Colonic mucosa (tissue), 4 donors: ENCODE results near the gene PCNX2. TPM values are rescaled to one million over a fixed set of nuclear protein-coding genes. Genes with fewer than 3 reads are reported as not detected.
A peak's percentile ranks its signal among the peaks of the same experiment; 100 is the strongest.

Experiments
- DNase-seq: peaks from one replicate; pipeline ENCODE4 v3.0.0-alpha.2; 2020
- H3K27ac ChIP-seq: fragments of 200-600 bp; one replicate; pipeline ENCODE4 v1.8.0; 2021
- H3K27me3 ChIP-seq: fragments of 200-600 bp; one replicate; pipeline ENCODE4 v1.8.0; 2021
- H3K36me3 ChIP-seq: fragments of 200-600 bp; one replicate; pipeline ENCODE4 v1.8.0; 2021
- H3K4me1 ChIP-seq: fragments of 200-600 bp; one replicate; pipeline ENCODE4 v1.8.0; 2021; ENCODE audit warnings: mild to moderate bottlenecking
- H3K4me3 ChIP-seq: fragments of 200-600 bp; one replicate; pipeline ENCODE4 v1.8.0; 2021
- H3K9ac ChIP-seq, 2 donors: one replicate each; pipeline ENCODE4 v1.7.0; 2013; ENCODE audit warnings: control low read depth in 2 of 2, low read depth in 2 of 2, low read length in 2 of 2
- H3K9me3 ChIP-seq: fragments of 200-600 bp; one replicate; pipeline ENCODE4 v1.8.0; 2021
- intact Hi-C: fragments of 100-400 bp; cut with DNase I; formaldehyde crosslinking; loops from one replicate; pipeline ENCODE4 v1.14.1; 2022
- total RNA-seq, 2 donors: library from RNA; stranded (reverse); fragmentation: NEBNext Ultra II Directional in 1 of 2; extraction: Animal tissue kit (Norgen Biotek cat#: 25700) in 1 of 2; gene quantifications; one replicate each; pipeline ENCODE4 v1.2.1, GENCODE V29; 2021
- TF ChIP-seq, protein P1 (sequence below): fragments of 200-600 bp; IDR thresholded peaks from one replicate; pipeline ENCODE4 v1.8.0; 2022; ENCODE audit warnings: antibody characterized with exemption, mild to moderate bottlenecking
- donor health status: healthy.
- donor health status: DM: no; HTN: no; CAD: no.
- donor health status: DM: no; HTN: no; CAD: no.

Gene PCNX2
- total RNA-seq, 2 donors from 2014 or later: 5.4 to 6.7 TPM

DNA sequence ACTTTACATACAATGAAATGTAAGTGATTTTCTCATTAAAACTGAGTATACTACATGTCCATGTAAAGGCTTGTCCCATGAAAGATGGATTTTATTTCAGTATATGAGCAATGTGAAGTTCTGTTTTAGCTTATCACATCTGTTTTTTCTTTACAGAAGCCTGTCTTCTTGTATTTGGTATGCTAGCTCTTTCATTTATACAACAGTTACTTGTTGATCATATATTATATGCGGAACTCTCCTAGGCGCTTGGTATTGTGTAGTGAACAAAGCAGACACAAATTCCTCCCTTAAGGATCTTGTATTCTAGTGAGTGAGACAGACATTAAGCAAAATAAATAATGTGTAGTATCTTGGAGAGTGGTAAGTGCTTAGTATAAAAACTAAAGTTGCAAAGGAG lies 42.6 kb upstream of the PCNX2 start:
- H3K4me1 ChIP-seq: peaks cover 4% of the 10 kb centered on the region
- intact Hi-C loops: no loop called here
- TF ChIP-seq, protein P1, sequence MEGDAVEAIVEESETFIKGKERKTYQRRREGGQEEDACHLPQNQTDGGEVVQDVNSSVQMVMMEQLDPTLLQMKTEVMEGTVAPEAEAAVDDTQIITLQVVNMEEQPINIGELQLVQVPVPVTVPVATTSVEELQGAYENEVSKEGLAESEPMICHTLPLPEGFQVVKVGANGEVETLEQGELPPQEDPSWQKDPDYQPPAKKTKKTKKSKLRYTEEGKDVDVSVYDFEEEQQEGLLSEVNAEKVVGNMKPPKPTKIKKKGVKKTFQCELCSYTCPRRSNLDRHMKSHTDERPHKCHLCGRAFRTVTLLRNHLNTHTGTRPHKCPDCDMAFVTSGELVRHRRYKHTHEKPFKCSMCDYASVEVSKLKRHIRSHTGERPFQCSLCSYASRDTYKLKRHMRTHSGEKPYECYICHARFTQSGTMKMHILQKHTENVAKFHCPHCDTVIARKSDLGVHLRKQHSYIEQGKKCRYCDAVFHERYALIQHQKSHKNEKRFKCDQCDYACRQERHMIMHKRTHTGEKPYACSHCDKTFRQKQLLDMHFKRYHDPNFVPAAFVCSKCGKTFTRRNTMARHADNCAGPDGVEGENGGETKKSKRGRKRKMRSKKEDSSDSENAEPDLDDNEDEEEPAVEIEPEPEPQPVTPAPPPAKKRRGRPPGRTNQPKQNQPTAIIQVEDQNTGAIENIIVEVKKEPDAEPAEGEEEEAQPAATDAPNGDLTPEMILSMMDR: no peak

DNA sequence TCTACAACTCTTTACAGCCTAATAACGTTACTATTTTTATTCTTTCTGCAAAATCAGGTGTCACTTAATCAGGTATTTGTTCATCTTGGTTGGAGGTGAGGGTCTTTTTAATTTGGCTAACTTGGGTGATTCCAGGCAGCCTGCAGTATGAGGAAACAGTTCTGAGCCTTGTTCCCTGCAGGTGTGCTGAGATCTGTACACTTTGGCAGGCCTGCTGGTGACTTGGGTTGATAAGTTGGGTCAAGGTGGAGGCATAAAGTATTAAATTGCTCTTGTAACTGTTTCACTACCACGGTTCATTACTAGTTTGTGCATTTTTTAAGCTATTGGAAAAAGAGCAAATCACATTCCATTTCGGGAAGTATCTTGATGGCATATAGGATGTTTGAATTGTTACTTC lies 42.0 kb upstream of the PCNX2 start:
- no peak overlapping the region for H3K27ac ChIP-seq
- H3K36me3 ChIP-seq: no peaks in the 10 kb centered on the region
- peaks cover 4% of the 10 kb centered on the region for H3K4me1 ChIP-seq
- H3K9ac ChIP-seq: no peak overlapping the region
- H3K9me3 ChIP-seq: no peaks in the 10 kb centered on the region
- H3K4me3 ChIP-seq: no peak overlapping the region
- no peaks in the 10 kb centered on the region for H3K27me3 ChIP-seq
- intact Hi-C loops: no loop called here
- DNase-seq: peak; percentile 40
- TF ChIP-seq, protein P1: no peak

More for the DNA sequence above, 42.6 kb upstream of the PCNX2 start:
- no peak for DNase-seq
- H3K4me3 ChIP-seq: no peak overlapping the region
- H3K9me3 ChIP-seq: no peaks in the 10 kb centered on the region
- H3K27ac ChIP-seq: no peak overlapping the region
- no peaks in the 10 kb centered on the region for H3K36me3 ChIP-seq
- no peak overlapping the region for H3K9ac ChIP-seq
- H3K27me3 ChIP-seq: no peaks in the 10 kb centered on the region

DNA sequence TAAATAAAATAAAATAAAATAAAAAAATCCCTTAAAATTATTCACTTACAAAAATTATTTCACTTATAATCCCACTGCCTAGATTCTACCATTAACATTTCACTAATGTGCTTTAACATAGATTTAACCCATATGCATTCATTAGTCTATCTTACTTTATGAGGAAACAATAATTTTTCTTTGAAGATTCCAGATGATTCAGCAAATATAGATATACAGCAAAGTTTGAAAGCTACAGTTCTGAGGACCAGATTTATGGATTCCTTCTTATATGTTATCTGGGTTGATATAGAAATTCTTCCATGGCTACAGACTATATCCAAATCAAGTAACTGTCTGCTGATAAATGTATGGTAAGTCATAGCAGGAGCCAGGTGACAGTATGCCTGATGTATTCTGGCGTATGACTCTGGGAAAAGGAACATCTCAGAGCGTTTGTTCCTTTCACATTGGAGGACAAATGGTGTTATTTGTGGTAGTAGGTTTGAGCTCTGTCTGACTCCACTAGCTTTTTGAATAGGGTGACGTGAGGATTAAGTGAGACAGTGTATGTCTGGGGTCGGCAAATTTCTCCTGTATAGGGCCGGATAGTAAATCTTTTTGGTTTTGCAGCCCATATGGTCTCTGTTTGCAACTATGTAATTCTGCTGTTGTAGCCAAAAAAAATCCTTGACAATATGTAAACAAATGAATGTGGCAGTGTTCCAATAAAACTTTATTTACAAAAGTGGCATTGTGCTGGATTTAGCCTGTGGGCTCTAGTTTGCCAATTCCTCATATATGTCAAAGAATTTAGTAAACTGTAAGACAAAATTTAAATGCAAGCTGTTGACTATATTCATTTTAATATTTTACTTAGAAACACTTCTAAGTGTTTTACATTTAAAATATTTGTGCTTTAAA lies 41.3 kb upstream of the PCNX2 start:
- Histone ChIP-seq H3K27ac (no peak overlapping the region), H3K36me3 (no peaks in the 10 kb centered on the region), H3K4me1 (peaks cover 4% of the 10 kb centered on the region), H3K9ac (no peak overlapping the region), H3K4me3 (no peak overlapping the region), H3K9me3 (no peaks in the 10 kb centered on the region), H3K27me3 (no peaks in the 10 kb centered on the region)
- no peak for DNase-seq
- TF ChIP-seq, protein P1: no peak
- intact Hi-C loops: no loop called here

DNA sequence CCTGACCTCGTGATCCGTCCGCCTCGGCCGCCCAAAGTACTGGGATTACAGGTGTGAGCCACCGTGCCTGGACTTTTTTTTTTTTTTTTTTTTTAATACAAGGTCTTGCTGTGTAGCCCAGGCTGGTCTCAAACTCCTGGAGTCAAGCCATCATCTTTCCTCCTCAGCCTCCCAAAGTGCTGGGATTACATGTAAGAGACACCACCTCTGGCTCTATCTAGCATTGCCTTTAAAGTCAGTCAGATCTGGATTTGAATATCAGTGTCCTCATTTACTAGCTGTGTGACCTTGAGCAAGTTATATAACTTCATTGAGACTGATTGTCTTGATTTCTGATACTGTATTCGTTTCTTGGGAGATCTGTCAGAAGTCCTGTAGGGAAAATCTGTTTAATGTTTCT lies 38.6 kb upstream of the PCNX2 start:
- Histone ChIP-seq H3K4me1 (peaks cover 4% of the 10 kb centered on the region), H3K9me3 (no peaks in the 10 kb centered on the region)
- TF ChIP-seq, protein P1: no peak

DNA sequence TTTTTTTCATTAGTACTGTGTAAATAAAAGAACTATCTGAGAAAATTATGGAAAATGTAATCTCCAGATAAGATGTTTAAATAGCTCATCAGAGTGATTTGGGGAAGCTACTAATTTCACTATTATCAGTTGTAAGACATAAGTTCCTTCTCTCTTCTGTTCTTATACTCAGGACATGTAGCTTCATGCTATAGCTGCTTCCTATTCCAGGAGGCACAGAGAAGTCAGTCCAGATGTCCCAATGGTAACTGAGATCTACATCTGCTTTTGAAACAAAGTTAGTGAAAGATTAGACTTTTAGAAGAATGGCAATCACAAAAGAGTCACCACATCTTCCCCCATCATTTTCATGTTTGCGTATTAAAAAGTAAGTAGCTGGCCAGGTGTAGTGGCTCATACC lies 37.6 kb upstream of the PCNX2 start:
- no peak for DNase-seq
- Histone ChIP-seq H3K9me3 (no peaks in the 10 kb centered on the region), H3K4me1 (peaks cover 4% of the 10 kb centered on the region), H3K36me3 (no peaks in the 10 kb centered on the region), H3K4me3 (no peak overlapping the region), H3K27ac (no peak overlapping the region), H3K9ac (no peak overlapping the region), H3K27me3 (no peaks in the 10 kb centered on the region)
- intact Hi-C loops: no loop called here
- TF ChIP-seq, protein P1: no peak

More for the DNA sequence above, 38.6 kb upstream of the PCNX2 start:
- H3K9ac ChIP-seq: no peak overlapping the region
- no peaks in the 10 kb centered on the region for H3K36me3 ChIP-seq
- DNase-seq: no peak
- intact Hi-C loops: no loop called here
- H3K4me3 ChIP-seq: no peak overlapping the region
- no peak overlapping the region for H3K27ac ChIP-seq
- no peaks in the 10 kb centered on the region for H3K27me3 ChIP-seq
